Pons (tissue), 1 donor: ENCODE results near the gene SARDH.

Experiments
- DNase-seq: peaks from one replicate; pipeline ENCODE4 v3.0.0-alpha.2; 2016; ENCODE audit warnings: low spot score

The SARDH gene

DNA sequence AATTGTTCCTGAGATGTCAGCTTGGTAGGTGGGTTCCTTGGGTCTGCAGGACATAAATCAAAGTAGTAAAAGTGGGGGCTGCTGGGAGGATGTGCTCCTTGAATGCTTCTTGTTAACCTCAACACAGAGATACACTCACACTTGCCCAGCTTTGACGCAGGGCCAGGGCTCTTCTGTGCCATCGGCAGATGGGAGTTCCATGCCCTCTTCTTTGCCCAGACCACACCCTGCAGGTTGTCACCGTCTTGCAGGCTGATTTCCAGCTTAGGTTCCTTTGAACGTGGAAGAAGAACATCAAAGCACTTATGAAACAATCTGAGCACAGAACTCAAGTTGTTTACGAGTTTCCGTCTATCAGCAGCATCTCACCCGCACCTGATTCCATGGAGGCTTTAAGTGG lies 91.0 kb downstream of the SARDH start:
- DNase-seq: no peak

GRCh38 chr9:133645021-133645765 lies 93.0 kb downstream of the SARDH start:
- DNase-seq: no peak

DNA sequence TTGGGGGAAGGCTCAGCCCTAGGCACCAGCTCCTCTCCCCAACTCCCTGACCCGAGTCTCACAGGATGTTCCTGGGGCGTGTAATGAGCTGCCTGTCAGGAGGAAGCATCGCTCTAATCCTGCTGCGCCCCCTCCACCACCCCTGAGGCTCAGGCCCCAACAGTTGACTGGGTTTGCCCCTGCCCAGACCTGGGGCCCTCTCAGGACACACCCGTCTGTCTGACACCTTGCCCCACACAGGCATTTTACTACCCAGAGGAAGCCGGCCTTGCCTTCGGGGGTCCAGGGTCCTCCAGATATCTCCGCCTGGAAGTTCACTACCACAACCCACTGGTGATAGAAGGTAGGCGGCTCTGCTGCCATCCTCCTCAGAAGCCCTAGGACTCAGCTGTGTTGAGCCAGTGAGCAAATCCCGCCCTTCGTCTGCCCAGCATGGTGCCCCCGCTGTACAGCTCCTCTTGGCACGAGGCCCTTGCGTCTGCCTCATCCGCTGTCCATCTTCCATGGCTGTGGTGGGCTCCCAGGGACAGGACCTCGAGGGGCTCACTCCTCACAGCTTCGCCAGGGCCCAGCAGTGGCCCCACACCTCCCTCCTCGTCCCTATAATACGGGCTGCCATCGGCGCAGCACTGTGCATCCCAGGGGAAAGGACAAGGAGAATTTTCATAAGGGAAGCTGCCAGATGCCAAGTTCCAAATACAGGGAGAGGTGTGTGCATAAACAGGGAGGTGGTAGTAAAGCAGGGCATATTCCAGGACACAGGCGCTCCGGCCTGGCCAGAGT lies 94.0 kb downstream of the SARDH start:
- DNase-seq: no peak

GRCh38 chr9:133643362-133643755 lies 94.8 kb downstream of the SARDH start:
- DNase-seq: no peak

DNA sequence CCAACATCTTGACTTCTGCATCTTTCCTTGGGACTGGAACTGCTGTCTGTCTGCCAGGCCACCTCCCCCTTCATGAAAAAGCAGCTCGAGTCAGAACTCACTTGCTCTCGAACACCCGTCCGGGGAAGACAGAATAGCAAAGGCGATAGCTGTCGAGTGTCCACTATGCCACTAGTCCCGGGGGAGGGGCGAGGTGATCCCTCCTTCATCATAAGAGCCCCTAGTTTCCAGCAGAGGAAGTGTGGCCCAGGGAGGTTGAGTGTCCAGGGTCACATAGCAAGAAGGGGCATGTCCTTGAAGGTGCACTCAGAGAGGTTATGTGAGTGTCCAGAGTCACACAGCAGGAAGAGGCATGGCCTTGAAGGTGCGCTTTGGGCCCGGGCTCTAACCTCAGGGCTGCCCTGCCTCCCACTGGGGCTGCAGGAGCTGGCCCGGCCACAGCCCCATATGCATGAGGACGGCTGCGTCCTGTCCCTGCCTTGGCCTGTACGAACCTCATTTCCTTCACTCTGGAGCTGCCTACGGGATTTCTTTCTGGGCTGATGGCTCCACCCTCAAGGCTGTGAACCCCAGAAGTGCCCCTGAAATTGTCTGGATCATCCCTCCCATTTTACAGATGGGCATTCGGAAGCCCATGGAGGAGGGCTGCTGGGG lies 95.3 kb downstream of the SARDH start:
- no peak for DNase-seq

- no peak for DNase-seq
These were observed 96.1 kb downstream of the SARDH start for GRCh38 chr9:133641861-133642595.

GRCh38 chr9:133641396-133641655 lies 96.8 kb downstream of the SARDH start:
- DNase-seq: no peak

DNA sequence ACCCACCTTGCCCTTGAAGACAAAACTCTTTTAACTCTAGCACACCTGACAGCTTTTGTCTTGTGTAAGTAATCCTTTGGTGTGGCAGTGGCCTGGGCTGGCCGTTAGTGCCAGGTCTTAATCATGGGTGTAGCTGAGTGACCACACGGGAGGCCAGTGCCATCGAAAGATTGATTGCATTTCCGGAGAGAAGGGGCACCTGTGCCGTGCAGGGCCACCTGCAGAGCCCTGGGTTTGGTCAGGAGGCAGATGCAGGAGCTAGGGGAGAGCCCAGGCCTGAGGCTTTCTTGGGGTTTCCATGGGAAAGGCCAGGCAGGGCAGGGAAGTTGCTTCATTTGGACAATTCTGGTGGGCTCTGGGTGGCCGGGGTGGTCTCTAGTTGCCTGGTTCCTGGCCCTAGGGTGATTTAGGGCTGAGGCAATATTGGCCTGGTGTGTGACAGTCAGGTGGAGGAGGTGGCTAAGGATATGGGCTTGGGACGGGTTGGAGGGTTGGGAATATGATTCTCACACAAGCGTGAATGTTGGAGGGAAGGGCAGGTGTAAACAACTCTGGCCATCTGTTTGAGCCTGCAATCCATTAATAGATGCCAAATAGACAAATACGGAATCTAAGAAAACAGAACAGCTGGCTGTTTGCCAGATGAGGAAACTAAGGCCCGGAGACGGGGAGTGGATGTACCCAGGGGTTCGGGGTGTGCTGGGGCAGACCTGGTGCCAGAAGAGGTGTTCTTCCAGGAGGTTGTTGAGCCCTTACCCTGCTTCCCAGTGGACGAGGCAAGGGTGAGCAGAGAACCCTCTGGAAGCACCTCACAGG lies 97.4 kb downstream of the SARDH start:
- no peak for DNase-seq

DNA sequence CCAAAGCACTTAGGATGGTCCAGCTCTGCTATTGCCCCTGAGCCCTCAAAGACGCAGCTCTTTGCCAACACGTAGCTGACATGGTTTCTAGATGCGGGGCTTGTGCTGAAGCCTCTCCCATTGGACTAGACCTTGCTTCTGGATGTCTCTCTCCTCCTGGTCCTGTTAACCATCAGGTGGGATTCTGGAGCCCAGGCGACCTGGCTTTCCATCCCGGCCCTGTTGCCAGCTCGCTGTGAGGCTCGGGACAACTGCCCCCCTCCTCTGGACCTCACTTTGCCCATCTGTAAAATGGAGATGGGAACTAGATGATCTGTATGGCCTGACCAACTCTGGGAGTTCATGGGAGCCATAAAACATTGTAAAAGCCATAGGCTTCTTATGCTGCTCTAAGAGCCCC lies 98.0 kb downstream of the SARDH start:
- no peak for DNase-seq

DNA sequence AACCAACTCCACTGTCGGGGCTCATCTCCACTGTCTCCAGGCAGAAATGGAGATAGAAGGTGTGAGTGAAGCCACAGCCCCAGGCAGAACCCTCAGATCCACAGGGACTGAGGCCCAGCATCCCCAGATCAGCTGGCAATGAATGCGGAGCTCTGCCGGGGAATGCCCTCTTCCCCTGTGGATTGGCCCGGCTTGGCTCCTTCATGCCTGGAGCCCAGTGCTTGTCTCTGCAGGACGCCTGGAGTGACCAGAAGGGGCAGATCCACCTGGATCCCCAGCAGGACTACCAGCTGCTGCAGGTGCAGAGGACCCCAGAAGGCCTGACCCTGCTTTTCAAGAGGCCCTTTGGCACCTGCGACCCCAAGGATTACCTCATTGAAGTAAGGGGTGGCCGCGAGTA lies 98.5 kb downstream of the SARDH start:
- DNase-seq: no peak

- DNase-seq: no peak
These were observed 99.4 kb downstream of the SARDH start for GRCh38 chr9:133638711-133639110.

DNA sequence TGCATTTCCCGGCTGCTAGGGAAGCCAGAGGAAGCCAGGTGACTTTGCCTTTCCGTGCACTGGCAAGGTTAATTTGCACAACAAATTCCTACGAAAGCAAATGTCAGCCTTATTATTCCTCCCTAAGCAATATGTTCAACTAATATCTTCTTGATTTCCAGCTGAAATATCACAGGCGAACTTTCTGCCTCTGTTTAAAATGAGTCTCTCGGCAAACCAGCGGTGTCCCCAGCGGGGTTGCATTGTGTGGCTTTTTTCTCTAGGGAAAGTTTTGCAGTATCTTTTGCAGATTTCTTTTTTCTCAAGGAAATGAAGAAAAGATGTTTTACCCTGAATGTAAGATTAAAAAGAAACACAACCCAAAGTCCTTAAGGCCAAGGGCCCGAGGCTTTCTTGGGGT lies 100.1 kb downstream of the SARDH start:
- DNase-seq: no peak

GRCh38 chr9:133637451-133638055 lies 100.6 kb downstream of the SARDH start:
- no peak for DNase-seq

DNA sequence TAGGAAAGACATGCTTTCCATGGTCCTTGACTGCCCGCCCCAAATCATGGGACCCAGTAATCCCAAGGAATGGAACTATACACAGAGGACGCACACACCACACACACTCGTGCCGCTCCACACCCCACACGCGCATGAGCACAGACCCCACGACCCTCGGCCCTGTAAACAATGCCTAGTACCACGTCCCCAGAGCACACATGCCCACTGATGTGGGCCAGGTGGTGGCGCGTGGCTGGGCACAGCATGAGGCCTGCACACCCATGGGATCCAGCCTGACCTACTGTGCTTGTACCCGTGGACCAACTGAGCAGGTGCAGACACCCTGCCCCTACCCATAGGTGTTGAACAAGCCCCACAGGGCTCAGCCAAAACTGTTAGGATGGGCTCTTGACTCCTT lies 101.2 kb downstream of the SARDH start:
- DNase-seq: no peak

DNA sequence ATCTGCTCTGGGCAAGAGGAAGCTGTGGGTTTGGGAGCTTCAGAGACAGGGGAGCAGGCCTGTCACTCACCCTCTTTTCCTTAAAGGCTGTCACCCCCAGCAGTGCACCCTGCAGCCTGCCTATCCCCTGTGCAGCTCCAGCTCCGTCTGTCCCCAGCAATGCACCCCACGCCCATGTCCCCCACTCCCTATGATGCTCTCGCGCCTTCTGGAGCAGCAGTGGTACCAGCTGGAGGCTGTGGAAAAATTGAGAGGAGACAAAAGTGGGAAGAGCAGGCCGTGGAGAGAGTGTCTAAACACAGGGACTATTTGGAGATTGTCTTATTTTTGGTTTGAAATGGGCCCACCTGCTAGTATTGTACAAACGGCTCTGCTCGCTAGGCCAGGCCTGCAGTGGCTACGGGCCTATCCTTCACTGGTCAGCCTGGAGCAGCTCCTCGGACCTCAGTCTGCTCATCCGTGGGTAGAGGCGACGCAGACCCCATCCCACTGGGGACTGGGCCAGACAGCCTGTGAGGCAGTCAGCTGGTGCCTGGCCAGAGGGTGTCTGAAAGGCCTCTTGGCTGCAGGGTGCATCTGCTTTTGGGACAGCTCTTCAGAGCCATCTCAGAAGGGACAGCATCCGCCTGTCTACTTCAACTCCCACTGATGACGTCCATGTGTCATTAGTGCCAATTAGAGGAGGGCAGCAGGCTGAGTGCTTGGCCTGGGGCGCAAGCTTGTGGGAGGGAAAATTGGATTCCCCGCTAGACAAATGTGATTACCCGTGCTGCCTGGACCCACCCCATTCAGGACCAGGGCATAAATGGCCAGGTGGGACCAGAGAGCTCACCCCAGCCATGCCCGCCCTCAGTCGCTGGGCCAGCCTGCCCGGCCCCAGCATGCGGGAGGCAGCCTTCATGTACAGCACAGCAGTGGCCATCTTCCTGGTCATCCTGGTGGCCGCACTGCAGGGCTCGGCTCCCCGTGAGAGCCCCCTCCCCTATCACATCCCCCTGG lies 102.3 kb downstream of the SARDH start, which contains the start of gene DBH:
Gene DBH, plus strand, starts transcription at position 831 of the 999 bp plus-strand sequence. Its CDS starts 9 bp downstream, at position 840.
- DNase-seq: no peak

DNA sequence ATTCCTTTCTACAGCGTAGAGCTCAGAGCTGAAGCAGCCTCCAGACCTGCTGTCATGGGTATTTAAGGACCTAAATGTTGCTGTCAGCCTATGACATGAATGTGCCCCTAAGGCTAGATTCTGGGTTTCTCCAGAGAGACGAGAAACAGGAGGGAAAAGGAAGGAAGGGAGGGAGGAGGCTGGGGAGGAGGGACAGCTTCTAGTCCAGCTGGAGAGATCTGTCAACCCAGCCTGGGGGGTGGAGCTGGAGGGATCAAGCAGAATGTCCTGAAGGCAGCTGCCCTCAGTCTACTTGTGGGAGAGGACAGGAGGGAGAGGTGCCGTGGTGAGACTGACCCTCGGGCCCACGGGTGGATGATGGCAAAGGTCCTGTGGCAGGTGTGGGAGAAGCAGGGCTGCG lies 103.1 kb downstream of the SARDH start:
- DNase-seq: no peak

- no peak for DNase-seq
These were observed 104.0 kb downstream of the SARDH start for GRCh38 chr9:133634081-133634691.

- DNase-seq: no peak
These were observed 104.5 kb downstream of the SARDH start for GRCh38 chr9:133633681-133634080.
